ENCODE results near the gene RBM11. TPM values are rescaled to one million over a fixed set of nuclear protein-coding genes. Genes with fewer than 3 reads are reported as not detected.

The RBM11 gene
- total and polyA plus RNA-seq, 10 donors, result 0.93 to 3.7 (median 2.8) TPM

DNA sequence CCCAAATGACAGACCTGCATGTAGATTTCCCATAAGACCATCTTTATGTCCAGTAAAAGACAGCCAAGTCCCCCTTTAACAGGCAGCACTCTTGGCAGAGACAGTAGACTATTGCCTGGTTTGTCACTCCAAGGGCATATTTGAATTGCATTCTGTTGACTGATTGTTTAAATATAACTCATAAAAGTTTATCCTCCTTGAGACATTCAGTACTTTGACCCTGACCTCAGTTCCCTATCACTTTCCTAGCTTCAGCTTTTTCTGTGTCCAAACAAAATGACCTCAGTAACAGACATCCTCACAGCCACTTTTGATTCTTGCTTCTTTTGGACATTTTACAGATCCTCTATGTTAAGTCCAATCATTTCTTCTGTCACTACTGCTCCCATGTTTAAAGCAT is 51.1 kb downstream of the RBM11 start:
- no peak overlapping the region for H3K27ac ChIP-seq
- no peak for TF ChIP-seq POLR2AphosphoS5 (IDR thresholded peaks at IDR 0.05)
- TF ChIP-seq, protein P1, sequence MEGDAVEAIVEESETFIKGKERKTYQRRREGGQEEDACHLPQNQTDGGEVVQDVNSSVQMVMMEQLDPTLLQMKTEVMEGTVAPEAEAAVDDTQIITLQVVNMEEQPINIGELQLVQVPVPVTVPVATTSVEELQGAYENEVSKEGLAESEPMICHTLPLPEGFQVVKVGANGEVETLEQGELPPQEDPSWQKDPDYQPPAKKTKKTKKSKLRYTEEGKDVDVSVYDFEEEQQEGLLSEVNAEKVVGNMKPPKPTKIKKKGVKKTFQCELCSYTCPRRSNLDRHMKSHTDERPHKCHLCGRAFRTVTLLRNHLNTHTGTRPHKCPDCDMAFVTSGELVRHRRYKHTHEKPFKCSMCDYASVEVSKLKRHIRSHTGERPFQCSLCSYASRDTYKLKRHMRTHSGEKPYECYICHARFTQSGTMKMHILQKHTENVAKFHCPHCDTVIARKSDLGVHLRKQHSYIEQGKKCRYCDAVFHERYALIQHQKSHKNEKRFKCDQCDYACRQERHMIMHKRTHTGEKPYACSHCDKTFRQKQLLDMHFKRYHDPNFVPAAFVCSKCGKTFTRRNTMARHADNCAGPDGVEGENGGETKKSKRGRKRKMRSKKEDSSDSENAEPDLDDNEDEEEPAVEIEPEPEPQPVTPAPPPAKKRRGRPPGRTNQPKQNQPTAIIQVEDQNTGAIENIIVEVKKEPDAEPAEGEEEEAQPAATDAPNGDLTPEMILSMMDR (IDR thresholded peaks at IDR 0.05 in 8 of 11, conservative IDR thresholded peaks at IDR 0.05 in 3 of 11), result no peak
- no peak for TF ChIP-seq POLR2A (IDR thresholded peaks at IDR 0.05)
- no peaks in the 10 kb centered on the region for H3K9me3 ChIP-seq
- H3K36me3 ChIP-seq, result no peaks in the 10 kb centered on the region
- no peak overlapping the region for H3K4me3 ChIP-seq
- DNase-seq, result no peak
- H3K27me3 ChIP-seq (replicated peaks in 1 of 7), result no peaks in the 10 kb centered on the region
- intact Hi-C loops (cut with DNase I; ENCODE audit: low total_unique reads), result no loop called here
- no peaks in the 10 kb centered on the region for H3K4me1 ChIP-seq

DNA sequence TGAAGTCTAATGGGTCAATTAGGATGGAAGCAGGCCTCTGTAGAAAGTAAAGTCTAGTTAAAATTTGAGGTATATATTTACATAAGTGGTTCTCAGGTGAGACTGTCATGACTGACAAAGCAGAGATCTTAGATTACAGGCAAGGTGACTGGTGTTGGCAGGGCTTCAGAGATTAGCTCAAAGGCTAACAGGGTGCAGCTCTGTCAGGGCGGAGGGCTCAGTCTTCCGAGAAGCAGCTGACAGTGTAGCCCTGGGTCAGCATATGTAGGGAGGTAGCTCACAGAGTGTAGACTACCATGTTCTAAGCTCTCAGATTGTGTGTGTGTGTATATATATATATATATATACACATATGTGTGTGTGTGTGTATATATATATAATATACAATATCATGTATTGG is 54.7 kb downstream of the RBM11 start:
- 90 to 94% (median 93%) methylated on average over 2 of the region's 2 CpGs for WGBS, 5 donors
- Histone ChIP-seq H3K27me3 (replicated peaks in 1 of 7) (peaks cover 0 to 12% (median 0%) of the 10 kb centered on the region in 7 donors), H3K27ac (no peak overlapping the region), H3K36me3 (no peaks in the 10 kb centered on the region), H3K4me1 (peaks cover 0 to 11% (median 3%) of the 10 kb centered on the region in 6 donors), H3K9me3 (no peaks in the 10 kb centered on the region), H3K4me3 (no peak overlapping the region)
- intact Hi-C loops (cut with DNase I; ENCODE audit: low total_unique reads), result no loop called here
- TF ChIP-seq POLR2A (IDR thresholded peaks at IDR 0.05), result no peak
- TF ChIP-seq, protein P1 (IDR thresholded peaks at IDR 0.05 in 8 of 11, conservative IDR thresholded peaks at IDR 0.05 in 3 of 11), result no peak
- TF ChIP-seq POLR2AphosphoS5 (IDR thresholded peaks at IDR 0.05), result no peak
- no peak for DNase-seq

DNA sequence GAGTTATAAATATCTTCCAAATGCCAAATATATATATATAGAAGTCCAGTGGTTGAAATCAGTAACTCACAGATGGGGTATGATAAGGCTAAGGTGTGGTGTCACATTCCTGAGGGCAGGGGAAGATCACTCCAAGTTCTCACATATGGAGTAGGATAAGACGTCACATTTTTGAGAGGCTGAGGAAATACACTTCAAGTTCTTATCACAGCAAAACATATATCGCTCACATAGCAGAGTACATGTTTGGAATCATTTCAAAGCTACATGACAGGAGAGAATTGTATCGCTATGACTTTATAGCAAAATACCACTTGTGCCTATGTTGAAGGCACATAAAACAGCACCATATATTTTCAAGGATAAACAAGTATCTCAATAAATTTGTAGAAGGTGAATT is 55.1 kb downstream of the RBM11 start:
- no peak overlapping the region for H3K27ac ChIP-seq
- peaks cover 0 to 11% (median 3%) of the 10 kb centered on the region in 6 donors for H3K4me1 ChIP-seq
- no peak overlapping the region for H3K4me3 ChIP-seq
- intact Hi-C loops (cut with DNase I; ENCODE audit: low total_unique reads), result no loop called here
- H3K36me3 ChIP-seq, result no peaks in the 10 kb centered on the region
- WGBS, 5 donors, result 69 to 88% (median 79%) methylated on average over 3 of the region's 3 CpGs
- TF ChIP-seq, protein P1 (IDR thresholded peaks at IDR 0.05 in 8 of 11, conservative IDR thresholded peaks at IDR 0.05 in 3 of 11), result no peak
- no peak for TF ChIP-seq POLR2A (IDR thresholded peaks at IDR 0.05)
- TF ChIP-seq POLR2AphosphoS5 (IDR thresholded peaks at IDR 0.05), result no peak
- no peak for DNase-seq
- H3K9me3 ChIP-seq, result no peaks in the 10 kb centered on the region
- H3K27me3 ChIP-seq (replicated peaks in 1 of 7), result peaks cover 0 to 12% (median 0%) of the 10 kb centered on the region in 7 donors

DNA sequence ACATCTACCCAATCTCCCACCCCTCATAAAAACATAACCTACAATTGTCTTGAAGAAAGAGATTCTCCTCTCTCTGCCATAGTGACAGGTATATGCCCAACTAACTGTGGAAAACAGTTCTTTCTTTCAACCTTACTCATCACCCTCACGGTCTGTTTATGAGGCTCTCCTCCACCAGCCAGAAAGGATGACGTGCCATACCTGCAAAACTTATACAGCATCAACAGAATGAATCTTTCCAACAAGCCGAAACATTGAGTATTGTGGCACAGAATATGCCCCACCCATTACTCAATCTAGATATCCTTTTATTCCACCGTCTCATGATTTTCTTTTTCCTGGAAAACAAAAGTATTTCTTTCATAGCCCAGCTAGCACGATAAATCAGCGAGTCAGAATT is 55.7 kb downstream of the RBM11 start:
- 71 to 85% (median 75%) methylated on average over 6 of the region's 6 CpGs for WGBS, 5 donors
- no peak overlapping the region for H3K27ac ChIP-seq
- no peak for DNase-seq
- peaks cover 0 to 11% (median 3%) of the 10 kb centered on the region in 6 donors for H3K4me1 ChIP-seq
- intact Hi-C loops (cut with DNase I; ENCODE audit: low total_unique reads), result no loop called here
- TF ChIP-seq POLR2A (IDR thresholded peaks at IDR 0.05) (no peak), POLR2AphosphoS5 (IDR thresholded peaks at IDR 0.05) (no peak)
- TF ChIP-seq, protein P1 (IDR thresholded peaks at IDR 0.05 in 8 of 11, conservative IDR thresholded peaks at IDR 0.05 in 3 of 11), result no peak
- no peaks in the 10 kb centered on the region for H3K9me3 ChIP-seq
- H3K4me3 ChIP-seq, result no peak overlapping the region
- H3K27me3 ChIP-seq (replicated peaks in 1 of 7), result peaks cover 0 to 12% (median 0%) of the 10 kb centered on the region in 7 donors
- no peaks in the 10 kb centered on the region for H3K36me3 ChIP-seq

Data from spleen (tissue), 11 donors.